Measurements from ENCODE around the gene PAQR5.
A peak's percentile ranks its signal among the peaks of the same experiment; 100 is the strongest.
"Not testable (repeated sequence)": the region's sequence is repeated elsewhere in the genome, so short reads cannot be mapped to it uniquely, and the experiment has no call there.

PAQR5 gene

GRCh38 chr15:69298697-69299441 lies at the start of gene PAQR5:
TSS of gene PAQR5 (plus strand) at chr15:69298912. CDS start at chr15:69360081, 61,169 bp downstream.
- peak; percentile 65 for DNase-seq

GRCh38 chr15:69253156-69253555 lies 45.6 kb upstream of the PAQR5 start:
- DNase-seq = no peak

GRCh38 chr15:69265347-69265955 lies 33.3 kb upstream of the PAQR5 start:
- DNase-seq = no peak

GRCh38 chr15:69271217-69271616 lies 27.5 kb upstream of the PAQR5 start:
- no peak for DNase-seq

GRCh38 chr15:69272139-69272538 lies 26.6 kb upstream of the PAQR5 start:
- DNase-seq = no peak

GRCh38 chr15:69272891-69273290 lies 25.8 kb upstream of the PAQR5 start:
- no peak for DNase-seq

GRCh38 chr15:69275074-69275670 lies 23.5 kb upstream of the PAQR5 start:
- DNase-seq = no peak

GRCh38 chr15:69275933-69276560 lies 22.7 kb upstream of the PAQR5 start:
- DNase-seq = no peak

- no peak for DNase-seq
These were observed 21.4 kb upstream of the PAQR5 start for GRCh38 chr15:69277316-69277715.

GRCh38 chr15:69279636-69280035 lies 19.1 kb upstream of the PAQR5 start:
- DNase-seq = no peak

GRCh38 chr15:69280783-69281182 lies 17.9 kb upstream of the PAQR5 start:
- no peak for DNase-seq

GRCh38 chr15:69282104-69282743 lies 16.5 kb upstream of the PAQR5 start:
- no peak for DNase-seq

GRCh38 chr15:69285834-69286233 lies 12.9 kb upstream of the PAQR5 start:
- DNase-seq = no peak

- no peak for DNase-seq
These were observed 10.7 kb upstream of the PAQR5 start for GRCh38 chr15:69288011-69288410.

- DNase-seq = peak; percentile 33
These were observed 10.0 kb upstream of the PAQR5 start for GRCh38 chr15:69288531-69289341.

GRCh38 chr15:69289342-69290146 lies 9.2 kb upstream of the PAQR5 start:
- peak; percentile 11 for DNase-seq

- peak; percentile 11 for DNase-seq
These were observed 8.2 kb upstream of the PAQR5 start for GRCh38 chr15:69290346-69291164.

- not testable (repeated sequence) for DNase-seq
These were observed 7.1 kb upstream of the PAQR5 start for GRCh38 chr15:69291651-69292050.

GRCh38 chr15:69292826-69293420 lies 5.8 kb upstream of the PAQR5 start:
- no peak for DNase-seq
